GM12892 (cell line): Measurements from ENCODE around the gene PDE7B.

Experiments
- POLR2AphosphoS5 ChIP-seq: IDR thresholded peaks from 2 replicates; pipeline ENCODE4 v1.6.1; 2011; ENCODE audit warnings: low read depth, low read length, control low read depth
- TAF1 ChIP-seq: IDR thresholded peaks from 2 replicates; pipeline ENCODE4 v1.6.1; 2011; ENCODE audit warnings: low read depth, mild to moderate bottlenecking, control low read depth, low read length, borderline replicate concordance

DNA sequence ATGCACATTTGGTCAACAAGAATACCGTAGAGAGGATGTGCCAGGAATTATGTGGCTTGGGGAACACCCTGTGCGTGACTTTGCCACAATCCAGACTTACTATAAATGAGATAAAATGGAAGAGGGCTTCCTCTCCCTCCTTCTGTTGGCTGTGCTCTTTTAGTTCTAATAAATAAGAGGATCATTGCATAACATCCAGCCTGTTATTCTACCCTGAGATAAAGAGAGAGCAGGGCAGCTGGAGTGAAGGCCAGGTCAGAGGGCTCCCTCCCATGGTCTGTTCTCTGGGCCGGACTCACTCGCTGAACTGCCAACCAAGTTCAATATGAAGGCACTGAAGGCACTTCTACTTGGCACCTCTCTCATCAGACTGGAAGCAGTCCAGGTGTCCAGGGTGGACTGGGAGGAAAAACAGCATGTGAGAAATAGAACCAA is 306.9 kb downstream of the PDE7B start:
- TF ChIP-seq POLR2AphosphoS5 (no peak), TAF1 (no peak)
